Ramos (cell line): ENCODE measurements around the gene VPS13D.

Experiments
- in situ Hi-C: fragments of 300-500 bp; cut with MboI; formaldehyde crosslinking; loops from one replicate; pipeline ENCODE4 v1.14.3; 2022; ENCODE audit warnings: low sequenced_read_pairs; ENCODE audit not compliant: unreplicated experiment

The VPS13D gene, protein sequence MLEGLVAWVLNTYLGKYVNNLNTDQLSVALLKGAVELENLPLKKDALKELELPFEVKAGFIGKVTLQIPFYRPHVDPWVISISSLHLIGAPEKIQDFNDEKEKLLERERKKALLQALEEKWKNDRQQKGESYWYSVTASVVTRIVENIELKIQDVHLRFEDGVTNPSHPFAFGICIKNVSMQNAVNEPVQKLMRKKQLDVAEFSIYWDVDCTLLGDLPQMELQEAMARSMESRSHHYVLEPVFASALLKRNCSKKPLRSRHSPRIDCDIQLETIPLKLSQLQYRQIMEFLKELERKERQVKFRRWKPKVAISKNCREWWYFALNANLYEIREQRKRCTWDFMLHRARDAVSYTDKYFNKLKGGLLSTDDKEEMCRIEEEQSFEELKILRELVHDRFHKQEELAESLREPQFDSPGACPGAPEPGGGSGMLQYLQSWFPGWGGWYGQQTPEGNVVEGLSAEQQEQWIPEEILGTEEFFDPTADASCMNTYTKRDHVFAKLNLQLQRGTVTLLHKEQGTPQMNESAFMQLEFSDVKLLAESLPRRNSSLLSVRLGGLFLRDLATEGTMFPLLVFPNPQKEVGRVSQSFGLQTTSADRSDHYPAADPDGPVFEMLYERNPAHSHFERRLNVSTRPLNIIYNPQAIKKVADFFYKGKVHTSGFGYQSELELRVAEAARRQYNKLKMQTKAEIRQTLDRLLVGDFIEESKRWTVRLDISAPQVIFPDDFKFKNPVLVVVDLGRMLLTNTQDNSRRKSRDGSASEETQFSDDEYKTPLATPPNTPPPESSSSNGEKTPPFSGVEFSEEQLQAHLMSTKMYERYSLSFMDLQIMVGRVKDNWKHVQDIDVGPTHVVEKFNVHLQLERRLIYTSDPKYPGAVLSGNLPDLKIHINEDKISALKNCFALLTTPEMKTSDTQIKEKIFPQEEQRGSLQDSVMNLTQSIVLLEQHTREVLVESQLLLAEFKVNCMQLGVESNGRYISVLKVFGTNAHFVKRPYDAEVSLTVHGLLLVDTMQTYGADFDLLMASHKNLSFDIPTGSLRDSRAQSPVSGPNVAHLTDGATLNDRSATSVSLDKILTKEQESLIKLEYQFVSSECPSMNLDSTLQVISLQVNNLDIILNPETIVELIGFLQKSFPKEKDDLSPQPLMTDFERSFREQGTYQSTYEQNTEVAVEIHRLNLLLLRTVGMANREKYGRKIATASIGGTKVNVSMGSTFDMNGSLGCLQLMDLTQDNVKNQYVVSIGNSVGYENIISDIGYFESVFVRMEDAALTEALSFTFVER (N-terminal part only)

DNA sequence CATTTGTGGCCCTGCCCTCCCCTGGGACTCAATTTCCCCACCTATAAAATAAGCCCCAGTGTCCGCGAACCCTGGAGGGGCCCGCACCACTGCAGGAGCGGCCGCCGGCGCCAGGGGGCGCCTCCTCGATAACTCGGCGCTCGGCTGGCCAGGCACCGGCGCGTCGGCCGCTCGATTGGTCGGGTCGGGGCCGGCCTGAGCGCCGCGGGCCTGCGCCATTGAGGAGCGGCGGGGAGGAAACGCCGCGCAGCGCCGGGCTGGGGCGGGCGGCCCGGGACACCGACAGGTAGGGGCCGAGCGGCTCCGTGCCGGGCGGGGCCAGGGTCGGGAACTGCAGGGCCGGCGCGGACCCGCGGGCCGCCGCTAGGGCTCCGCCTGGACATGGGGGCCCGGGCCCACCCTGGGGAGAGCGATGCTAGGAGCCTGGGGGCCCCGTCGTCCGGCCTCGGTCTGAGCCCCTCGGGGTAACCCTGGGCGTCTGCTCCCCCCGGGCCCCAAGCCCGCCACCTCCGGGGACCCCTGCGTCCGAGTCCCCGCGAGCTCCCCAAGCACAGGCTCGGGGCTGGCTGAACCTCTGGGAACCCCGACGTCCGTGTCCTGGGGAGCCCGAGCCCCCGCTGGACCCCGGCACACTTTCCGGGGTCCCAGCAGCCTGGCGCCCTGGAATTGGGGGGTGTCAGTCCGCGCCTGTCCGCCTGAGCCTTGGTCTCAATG is at the start of gene VPS13D:
Gene VPS13D (plus strand): TSS at position 196 of the 714 bp plus-strand sequence. CDS start 4,237 bp downstream, outside the sequence.
- in situ Hi-C loops: no loop called here

DNA sequence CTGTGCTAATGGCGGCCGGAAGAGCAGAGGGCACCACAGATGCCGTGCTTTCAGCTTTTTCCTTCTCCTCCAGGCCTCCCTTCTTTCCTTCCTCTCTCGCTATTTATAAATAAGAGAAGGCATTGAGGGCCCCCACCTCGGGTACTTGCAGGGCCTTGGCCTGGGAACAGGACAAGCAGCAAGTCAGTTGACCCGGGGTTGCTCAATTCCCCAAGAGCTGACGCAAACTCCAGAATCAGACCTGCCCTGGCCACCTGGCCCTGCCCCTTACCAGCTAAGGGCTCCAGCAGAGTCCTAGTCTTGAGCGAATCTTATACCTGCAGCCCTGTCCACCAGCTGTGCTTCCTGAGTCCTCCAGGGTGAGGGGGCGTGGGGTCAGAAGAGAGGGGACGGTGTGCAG is 49.5 kb upstream of the VPS13D start:
- in situ Hi-C loops: no loop called here

DNA sequence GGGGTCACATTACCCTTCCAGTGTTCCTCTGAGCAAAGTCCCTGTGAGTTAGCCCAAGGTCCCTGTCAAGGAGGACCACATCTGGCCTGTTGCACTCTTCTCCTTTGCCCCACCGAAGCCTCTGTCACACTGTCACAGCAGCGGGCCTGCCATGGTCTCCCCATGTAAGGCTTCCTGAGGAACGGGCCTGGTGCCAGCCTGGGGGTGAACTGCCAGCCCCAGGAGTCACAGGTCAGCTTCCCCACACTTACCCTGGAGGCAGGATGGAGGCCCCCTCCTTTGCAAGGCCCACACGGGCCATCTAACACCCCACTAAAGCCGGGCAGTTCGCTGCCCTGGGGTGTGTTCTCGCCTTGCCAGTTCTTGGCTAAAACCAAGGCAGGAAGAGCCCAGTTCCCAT is 48.9 kb upstream of the VPS13D start:
- in situ Hi-C loops: no loop called here

DNA sequence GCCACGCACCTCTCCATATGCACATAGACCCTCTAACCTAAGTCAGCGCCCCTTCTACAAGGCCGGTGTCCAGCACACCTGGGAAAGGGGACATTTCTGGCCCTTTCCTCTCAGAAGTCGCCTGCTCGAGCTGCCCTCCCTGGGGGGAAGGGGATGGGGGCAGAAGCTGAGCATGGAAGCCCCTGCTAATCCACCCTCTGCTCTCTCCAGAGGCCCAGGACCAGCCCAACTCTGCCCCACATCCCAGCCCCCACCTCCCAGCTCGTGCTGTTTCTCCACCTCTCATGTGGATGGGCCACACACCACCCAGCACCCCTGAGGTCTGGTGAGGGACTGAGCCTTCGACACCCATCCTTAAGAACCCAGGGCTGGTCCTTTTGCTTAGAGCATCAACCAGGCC is 48.3 kb upstream of the VPS13D start:
- in situ Hi-C loops: no loop called here

DNA sequence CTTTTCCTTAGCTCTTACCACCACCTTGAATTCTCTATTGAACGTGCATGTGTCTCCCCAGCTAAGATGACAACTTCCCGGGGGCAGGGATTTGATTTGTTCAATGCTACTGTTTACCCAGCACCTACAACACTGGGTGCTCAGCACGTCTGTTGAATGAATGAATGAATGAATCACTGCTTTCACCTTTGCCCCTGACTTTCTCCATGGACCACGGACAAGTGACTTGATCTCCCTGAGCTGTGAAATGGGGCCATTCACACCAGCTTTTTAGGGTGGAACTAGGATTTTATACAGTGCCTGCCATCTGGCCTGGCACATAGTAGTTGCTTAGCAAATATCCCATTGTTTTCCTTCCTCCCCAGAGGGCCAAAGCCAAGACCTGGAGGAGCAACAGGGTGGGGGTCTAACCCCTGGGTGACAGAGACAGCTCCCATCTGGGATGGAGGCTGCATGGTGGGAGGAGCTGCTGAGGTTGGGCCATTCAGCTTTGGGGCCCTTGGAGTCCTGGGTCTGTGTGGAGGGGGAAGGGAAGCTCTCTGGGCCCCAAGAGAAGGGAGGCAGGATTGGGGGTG is 47.3 kb upstream of the VPS13D start:
- in situ Hi-C loops: no loop called here

DNA sequence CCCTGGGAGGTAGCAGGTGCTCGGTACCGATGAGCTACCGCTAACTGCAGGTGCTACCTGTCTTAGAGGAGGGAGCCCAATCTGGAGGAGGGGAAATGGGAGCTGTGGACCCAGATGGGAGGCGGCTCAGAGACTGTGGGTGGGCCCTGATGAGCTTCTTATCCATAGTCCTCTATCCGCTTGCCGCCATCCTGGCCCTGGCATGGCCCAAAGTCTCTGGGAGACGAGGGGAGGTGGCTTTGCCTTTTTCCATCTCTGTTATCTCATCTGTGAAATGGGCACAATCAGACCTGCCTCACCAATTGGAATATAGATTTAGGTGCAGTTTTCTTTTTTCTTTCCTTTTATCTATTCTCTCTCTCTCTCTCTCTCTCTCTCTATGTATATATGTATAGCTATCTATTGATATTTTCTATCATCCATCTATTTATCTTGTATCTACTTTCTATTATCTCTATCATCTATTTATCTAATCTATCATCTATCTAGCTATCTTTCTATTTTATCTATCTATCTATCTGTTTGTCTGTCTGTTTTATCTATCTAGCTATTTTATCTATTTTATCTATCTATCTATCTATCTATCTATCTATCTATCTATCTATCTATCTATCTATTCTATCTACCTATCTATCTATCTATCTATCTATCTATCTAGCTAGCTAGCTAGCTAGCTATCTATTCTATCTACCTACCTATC is 46.6 kb upstream of the VPS13D start:
- in situ Hi-C loops: no loop called here

DNA sequence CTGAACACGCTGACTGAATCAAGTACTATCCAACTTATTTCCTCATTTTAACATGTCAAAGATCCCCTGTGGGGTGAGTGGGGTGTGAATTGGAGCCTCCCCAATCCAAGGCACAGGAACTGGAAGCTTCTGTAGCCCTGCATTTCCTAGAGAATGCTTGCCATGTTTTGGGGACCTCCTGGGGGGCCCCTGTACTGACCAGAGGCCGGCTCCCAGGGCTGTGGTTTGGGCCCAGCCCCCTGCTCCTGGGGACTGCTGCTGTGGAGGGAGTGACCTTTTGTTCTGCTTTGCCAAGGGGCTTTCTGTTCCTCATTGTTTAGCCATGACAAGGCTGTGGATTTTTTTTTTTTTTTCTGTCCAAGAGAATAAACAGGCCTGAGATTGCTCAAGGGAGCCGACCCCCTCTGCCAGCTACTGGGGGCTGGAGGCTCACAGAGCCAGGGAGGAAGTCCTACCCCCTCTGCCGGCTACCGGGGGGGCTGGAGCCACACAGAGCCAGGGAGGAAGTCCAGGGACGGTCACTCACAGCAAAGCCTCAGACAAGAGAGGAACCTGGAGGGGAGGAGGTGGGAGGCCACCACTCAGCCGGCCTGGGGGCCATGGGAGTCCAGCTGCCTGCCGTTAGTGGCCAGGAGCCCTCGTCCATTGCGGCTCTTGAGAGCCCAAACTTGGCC is 45.7 kb upstream of the VPS13D start:
- in situ Hi-C loops: no loop called here

DNA sequence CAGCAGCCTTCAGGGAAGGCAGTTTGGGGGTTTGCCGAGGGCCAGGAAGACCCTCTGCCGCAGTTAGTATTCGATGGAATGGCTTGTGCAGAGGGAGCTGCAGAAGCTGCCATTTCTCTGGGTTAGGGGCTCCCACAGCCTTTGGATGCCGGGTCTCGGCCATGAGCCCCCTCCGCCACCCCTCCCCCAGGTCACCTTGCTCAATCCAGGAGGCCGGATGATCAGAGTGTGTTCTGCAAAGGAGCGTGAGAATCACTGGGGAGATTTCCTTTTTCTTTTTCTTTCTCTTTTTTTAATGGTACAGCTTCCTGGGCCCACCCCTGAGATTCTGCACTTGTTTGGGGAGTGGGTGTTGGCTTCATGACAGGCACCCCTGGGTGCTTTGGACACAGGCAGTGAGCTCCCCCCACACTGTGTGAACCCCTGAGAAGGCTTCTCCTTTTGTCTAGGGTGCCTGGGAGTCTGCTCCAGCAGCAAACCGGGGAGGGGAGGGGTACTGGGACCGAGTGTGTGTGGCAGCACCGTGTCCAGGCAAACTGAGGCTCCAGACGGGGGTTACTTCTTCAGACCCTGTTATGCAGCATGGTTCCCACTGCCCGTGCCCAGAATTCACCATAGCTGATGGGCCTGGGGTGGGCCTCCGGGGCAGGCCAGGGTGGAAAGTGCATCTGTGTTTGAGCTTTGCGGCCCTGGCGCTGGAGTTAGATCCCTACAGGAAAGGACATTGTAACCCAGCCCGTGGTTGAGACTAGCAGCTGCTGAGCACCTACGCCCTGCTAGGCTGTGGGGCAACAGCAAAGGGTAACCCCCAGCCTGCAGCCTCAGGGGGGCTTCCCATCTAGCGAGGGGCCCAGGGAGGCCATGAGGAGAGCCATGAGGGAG is 44.6 kb upstream of the VPS13D start:
- in situ Hi-C loops: no loop called here

DNA sequence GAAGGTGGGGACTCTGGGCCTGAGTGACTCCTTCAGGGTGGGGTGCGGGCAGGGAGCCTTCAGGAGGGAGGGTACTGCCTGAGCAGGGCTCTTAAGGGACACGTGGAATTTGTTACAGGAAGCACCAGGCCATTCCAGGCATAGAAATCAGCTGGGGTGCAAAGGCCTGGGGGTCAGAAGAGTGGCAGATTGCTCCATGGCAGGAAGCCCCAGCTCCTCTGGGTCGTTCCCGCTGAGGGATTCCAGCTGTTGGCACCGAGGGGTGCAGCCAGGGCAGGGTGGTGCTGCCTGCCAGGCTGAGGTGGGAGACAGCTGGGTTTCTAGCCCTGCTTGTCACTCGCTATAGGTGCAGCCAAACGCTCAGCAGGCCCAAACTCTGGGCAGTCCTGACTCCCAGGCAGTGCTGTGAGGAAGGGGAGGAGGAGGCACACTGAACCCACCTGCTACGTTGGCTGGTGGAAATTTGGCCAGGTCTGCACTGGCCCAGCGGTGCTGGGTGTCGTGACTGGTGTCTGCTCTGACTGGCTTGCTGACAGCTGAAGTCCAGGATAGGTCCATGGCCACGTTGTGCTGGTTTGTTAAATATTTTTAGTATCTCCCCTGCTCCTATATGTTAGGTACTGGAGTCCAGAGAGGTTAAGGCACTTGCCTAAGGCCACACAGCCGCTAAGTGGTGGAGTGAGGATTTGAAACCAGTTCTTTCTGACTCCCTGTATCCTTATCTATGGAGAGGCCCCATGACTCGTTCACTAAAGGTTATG is 43.7 kb upstream of the VPS13D start:
- in situ Hi-C loops: no loop called here

DNA sequence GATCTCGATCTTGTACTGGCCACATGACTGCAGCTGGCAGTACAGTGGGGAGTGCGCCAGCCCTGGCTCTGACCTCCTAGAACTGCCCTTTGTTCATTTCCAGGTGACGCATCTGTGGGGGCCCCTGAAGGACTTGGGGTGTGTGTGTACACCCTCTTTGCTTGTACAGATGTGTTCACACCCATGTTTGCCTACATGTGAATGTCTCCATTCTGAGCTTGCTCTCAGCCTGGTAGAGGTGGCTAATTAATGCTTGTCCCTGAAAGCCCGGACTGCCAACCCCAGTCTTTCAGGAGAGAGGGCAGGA is 43.2 kb upstream of the VPS13D start:
- in situ Hi-C loops: no loop called here

DNA sequence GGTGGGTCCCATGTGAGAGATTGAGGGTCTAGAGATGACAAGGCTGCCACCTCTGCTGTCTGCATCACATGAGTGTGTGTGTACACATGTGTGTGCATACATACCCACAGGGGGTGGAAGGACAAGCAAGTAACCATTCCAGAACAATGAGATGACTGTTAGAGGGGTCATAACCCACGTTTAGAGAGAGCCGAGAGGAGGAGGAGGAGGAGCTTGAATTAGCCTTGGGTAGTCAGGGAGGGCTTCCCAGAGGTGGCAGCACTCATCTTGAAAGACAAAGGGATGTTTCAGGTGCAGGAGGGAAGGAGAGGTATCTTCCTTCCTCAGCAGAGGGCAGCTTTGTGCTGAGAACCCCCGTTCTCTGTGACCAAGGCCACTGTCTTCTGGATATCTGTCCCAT is 41.7 kb upstream of the VPS13D start:
- in situ Hi-C loops: no loop called here

DNA sequence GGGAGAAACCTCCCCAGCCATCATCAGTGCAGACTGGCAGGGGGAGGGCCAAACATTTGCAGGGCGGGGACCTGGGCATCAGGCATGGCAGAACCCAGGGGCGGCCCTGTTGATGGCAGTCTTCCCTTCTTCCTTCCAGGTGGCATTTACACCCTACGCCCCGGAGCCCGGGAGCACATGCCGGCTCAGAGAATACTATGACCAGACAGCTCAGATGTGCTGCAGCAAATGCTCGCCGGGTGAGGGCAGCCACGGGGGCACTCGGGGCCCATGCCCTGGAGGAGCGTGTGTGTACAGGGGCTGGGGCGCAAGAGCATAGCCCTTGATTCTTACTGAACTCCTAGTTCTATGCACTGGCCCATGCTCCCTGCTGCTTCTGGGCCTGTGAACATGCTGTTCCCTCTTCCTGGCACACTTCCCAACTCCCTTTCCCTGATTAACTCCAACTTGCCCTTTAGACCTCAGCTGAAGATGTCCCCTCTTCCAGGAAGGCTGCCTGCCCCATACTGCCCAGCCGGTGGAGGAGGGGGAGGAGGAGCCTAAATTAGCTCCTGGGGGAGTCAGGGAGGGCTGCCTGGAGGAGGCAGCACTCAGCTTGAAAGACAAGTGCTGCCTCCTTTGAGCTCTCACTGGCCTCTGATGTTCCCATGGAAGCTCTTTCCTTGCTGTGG is 41.0 kb upstream of the VPS13D start:
- in situ Hi-C loops: no loop called here

DNA sequence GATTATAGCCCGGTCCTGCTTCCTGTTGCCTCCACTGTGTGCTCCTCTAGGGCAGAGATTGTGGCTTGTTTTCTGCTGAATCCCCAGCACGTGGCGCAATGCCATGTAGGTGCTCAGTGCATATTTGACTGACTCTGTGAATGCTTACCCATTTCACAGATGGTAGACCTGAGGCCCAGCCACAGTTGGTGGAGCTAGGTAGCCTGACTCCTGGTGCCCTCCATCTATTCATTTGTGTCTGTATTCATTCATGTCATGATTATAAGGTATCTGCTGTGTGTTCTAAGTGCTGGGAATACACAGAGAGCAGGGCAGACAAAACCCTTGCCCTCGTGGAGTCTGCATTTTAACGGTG is 40.5 kb upstream of the VPS13D start:
- in situ Hi-C loops: no loop called here

DNA sequence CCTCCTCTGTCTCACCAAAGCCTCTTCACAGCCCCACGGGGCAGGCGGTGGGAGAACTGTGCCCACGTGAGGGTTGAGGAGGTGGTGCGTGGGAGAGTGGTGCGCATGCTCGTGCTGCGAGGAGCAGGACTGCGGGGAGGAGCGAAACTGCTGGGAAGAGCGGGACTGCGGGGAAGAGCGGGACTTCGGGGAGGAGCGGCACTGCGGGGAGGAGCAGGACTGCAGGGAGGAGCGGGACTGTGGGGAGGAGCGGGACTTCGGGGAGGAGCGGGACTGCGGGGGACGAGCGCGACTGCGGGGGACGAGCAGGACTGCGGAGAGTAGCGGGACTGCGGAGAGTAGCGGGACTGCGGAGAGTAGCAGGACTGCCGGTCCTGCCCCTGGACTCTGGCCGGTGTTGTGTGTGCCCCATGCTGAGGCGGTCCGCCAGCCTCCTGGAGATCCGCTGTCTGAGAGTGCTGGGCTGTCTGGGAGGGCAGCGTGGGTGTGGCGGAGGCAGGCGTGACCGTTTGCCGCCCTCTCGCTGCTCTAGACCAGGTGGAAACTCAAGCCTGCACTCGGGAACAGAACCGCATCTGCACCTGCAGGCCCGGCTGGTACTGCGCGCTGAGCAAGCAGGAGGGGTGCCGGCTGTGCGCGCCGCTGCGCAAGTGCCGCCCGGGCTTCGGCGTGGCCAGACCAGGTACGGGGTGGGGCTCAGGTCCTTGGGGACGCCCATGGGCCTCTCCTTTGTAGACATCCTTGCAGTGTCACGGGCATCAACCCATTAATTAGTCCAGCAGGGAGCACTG is 38.4 kb upstream of the VPS13D start:
- in situ Hi-C loops: no loop called here

DNA sequence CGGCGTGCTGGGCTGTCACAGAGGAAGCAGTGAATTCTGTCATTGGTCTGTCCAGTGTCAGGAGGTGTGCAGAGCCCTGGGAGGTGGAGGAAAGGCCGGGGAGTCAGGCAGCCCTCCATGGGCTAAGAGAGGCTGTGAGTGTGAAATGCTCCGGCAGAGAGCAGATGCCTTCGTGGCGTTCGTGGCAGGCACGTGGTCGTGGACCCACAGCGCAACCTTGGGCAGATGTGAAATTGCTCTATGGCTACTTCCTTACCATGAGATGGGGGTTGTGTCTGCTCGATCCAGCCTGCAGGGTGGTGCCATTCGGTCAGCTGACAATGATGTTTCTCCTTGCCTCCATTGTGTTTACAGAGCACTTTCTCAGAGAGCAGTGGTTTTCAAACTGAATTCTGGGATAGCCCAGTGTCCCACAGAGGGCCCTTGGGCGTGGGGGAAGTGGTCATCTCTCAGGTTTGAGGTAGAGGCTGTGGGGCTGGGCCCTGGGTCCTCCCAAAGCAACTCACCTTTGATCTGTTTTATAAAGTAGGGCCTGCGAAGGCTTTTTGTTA is 35.1 kb upstream of the VPS13D start:
- in situ Hi-C loops: no loop called here

DNA sequence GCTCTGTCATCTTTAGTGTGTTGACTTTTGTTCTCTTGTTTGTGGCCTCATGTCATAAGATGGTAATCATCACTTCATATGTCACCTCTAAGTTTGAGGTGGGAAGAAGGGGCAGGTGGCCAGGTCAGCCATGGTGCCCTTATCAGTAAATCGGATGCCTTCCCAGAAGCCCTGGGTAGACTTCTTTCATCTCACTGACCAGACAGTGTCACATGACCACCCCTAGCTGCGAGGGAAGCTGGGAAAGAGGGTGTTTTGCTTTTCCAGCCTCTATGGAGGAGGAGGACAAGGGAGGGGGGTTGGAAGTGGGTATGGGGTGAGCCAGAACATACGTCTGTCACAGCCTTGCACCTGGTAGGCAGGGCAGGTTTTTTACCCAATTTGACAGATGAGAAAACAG is 34.4 kb upstream of the VPS13D start:
- in situ Hi-C loops: no loop called here
